Measurements from ENCODE around the gene RBKS.
"Not testable (repeated sequence)": the region's sequence is repeated elsewhere in the genome, so short reads cannot be mapped to it uniquely, and the experiment has no call there.

Gene RBKS

GRCh38 chr2:27870724-27871123, 19.5 kb downstream of the RBKS start:
- no peak for DNase-seq

- no peak for DNase-seq
These were observed 20.4 kb downstream of the RBKS start for GRCh38 chr2:27869763-27870162.

GRCh38 chr2:27866237-27866636, 23.9 kb downstream of the RBKS start:
- no peak for DNase-seq

- not testable (repeated sequence) for DNase-seq
These were observed 26.2 kb downstream of the RBKS start for GRCh38 chr2:27863955-27864354.

- DNase-seq: no peak
These were observed 27.0 kb downstream of the RBKS start for GRCh38 chr2:27863146-27863545.

GRCh38 chr2:27860111-27860510, 30.1 kb downstream of the RBKS start:
- DNase-seq: no peak

- DNase-seq: no peak
These were observed 32.6 kb downstream of the RBKS start for GRCh38 chr2:27857417-27858172.

- no peak for DNase-seq
These were observed 33.2 kb downstream of the RBKS start for GRCh38 chr2:27856956-27857355.

- DNase-seq: no peak
These were observed 33.8 kb downstream of the RBKS start for GRCh38 chr2:27856386-27856785.

GRCh38 chr2:27855476-27855875, 34.7 kb downstream of the RBKS start:
- DNase-seq: no peak

GRCh38 chr2:27854229-27854862, 35.8 kb downstream of the RBKS start:
- no peak for DNase-seq

GRCh38 chr2:27852691-27853090, 37.5 kb downstream of the RBKS start:
- no peak for DNase-seq

GRCh38 chr2:27849558-27850205, 40.5 kb downstream of the RBKS start:
- no peak for DNase-seq

- no peak for DNase-seq
These were observed 42.9 kb downstream of the RBKS start for GRCh38 chr2:27847333-27847732.

- peak in 1 of 14 donors; percentile 52 for DNase-seq
These were observed 45.3 kb downstream of the RBKS start for GRCh38 chr2:27844821-27845255.

GRCh38 chr2:27843992-27844391, 46.2 kb downstream of the RBKS start:
- no peak for DNase-seq

GRCh38 chr2:27842894-27843293, 47.3 kb downstream of the RBKS start:
- DNase-seq: no peak

- DNase-seq: no peak
These were observed 51.1 kb downstream of the RBKS start for GRCh38 chr2:27839022-27839618.

GRCh38 chr2:27838502-27838901, 51.7 kb downstream of the RBKS start:
- no peak for DNase-seq

GRCh38 chr2:27833931-27834330, 56.3 kb downstream of the RBKS start:
- no peak for DNase-seq

- no peak for DNase-seq
These were observed 57.8 kb downstream of the RBKS start for GRCh38 chr2:27832396-27832795.

- no peak for DNase-seq
These were observed 58.7 kb downstream of the RBKS start for GRCh38 chr2:27831279-27832050.

- DNase-seq: no peak
These were observed 59.5 kb downstream of the RBKS start for GRCh38 chr2:27830656-27831055.

All from C1 segment of cervical spinal cord (tissue), 14 donors.